ENCODE results near the gene CHRNB1. TPM values are rescaled to one million over a fixed set of nuclear protein-coding genes. Genes with fewer than 3 reads are reported as not detected.

The CHRNB1 gene
- polyA plus RNA-seq, 1 donor (not counting 4 experiments of a cell fraction or from before 2014, with no cell fraction given), result 22.0 TPM

GRCh38 chr17:7503521-7503920, 58.7 kb downstream of the CHRNB1 start:
- Histone ChIP-seq H3K27ac (ENCODE audit: control insufficient read depth, insufficient read depth, low read length) (no peak overlapping the region), H3K27me3 (ENCODE audit: control insufficient read depth, extremely low read depth, insufficient read depth, low read length) (no peaks in the 10 kb centered on the region), H3K4me3 (ENCODE audit: control insufficient read depth in 2 of 3, extremely low read depth in 1 of 3, insufficient read depth in 2 of 3, low read depth in 1 of 3, low read length in 3 of 3) (no peak overlapping the region), H3K79me2 (ENCODE audit: control insufficient read depth, insufficient read depth, low read length) (no peaks in the 10 kb centered on the region), H3K9me1 (ENCODE audit: control insufficient read depth, extremely low read depth, insufficient read depth, low read length) (no peaks in the 10 kb centered on the region), H4K20me1 (ENCODE audit: control insufficient read depth, extremely low read depth, insufficient read depth, low read length) (no peaks in the 10 kb centered on the region), H3K9ac (ENCODE audit: control insufficient read depth, extremely low read depth, insufficient read depth, low read length) (no peak overlapping the region), H3K4me1 (ENCODE audit: control insufficient read depth, extremely low read depth, insufficient read depth, low read length) (no peaks in the 10 kb centered on the region), H3K36me3 (ENCODE audit: control insufficient read depth in 2 of 2, extremely low read depth in 1 of 2, insufficient read depth in 2 of 2, low read length in 2 of 2) (peaks cover 55 to 58% of the 10 kb centered on the region in 2 experiments), H2AFZ (ENCODE audit: control insufficient read depth, low read length) (no peak overlapping the region), H3K4me2 (ENCODE audit: control insufficient read depth, extremely low read depth, insufficient read depth, low read depth, low read length) (no peak overlapping the region), H3K9me3 (ENCODE audit: control insufficient read depth, low read depth, low read length) (no peaks in the 10 kb centered on the region)
- DNase-seq (ENCODE audit: low read depth, low spot score) (no peak), FAIRE-seq (no peak)
- dilution Hi-C loops (cut with MboI; ENCODE audit: extremely low pct_ligation_motif_present, low sequenced_read_pairs), result no loop called here
- TF ChIP-seq EZH2 (IDR thresholded peaks at IDR 0.05; ENCODE audit: low read length) (no peak), CTCF (optimal IDR thresholded peaks at IDR 0.05 in 1 of 3, IDR thresholded peaks at IDR 0.05 in 1 of 3, conservative IDR thresholded peaks at IDR 0.05 in 1 of 3; ENCODE audit: extremely low read depth in 1 of 3, insufficient read depth in 2 of 3, low read length in 3 of 3) (no peak)

Other genes with a start within 250 kb of the CHRNB1 start
- 4.5 to 7.2 TPM (median 5.5 TPM) in 3 replicates for gene DLG4, start 225.2 kb upstream of the CHRNB1 start, polyA plus RNA-seq
- 300 to 633 TPM (median 301 TPM) in 3 replicates for gene ACADVL, start 225.1 kb upstream of the CHRNB1 start, polyA plus RNA-seq
- gene DVL2, start 210.5 kb upstream of the CHRNB1 start, polyA plus RNA-seq, result 3.7 to 6.3 TPM (median 4.7 TPM) in 3 replicates
- 52.8 to 61.6 TPM (median 55.3 TPM) in 3 replicates for gene PHF23, start 205.6 kb upstream of the CHRNB1 start, polyA plus RNA-seq
- 271 to 416 TPM (median 391 TPM) in 3 replicates for gene GABARAP, start 202.6 kb upstream of the CHRNB1 start, polyA plus RNA-seq
- gene CTDNEP1, start 193.3 kb upstream of the CHRNB1 start, polyA plus RNA-seq, result 60.8 to 143 TPM (median 66.2 TPM) in 3 replicates
- 19.4 to 24.9 TPM (median 21.4 TPM) in 3 replicates for gene ELP5, start 192.8 kb upstream of the CHRNB1 start, polyA plus RNA-seq
- gene CLDN7, start 182.6 kb upstream of the CHRNB1 start, polyA plus RNA-seq, result 6.3 to 9.0 TPM (median 6.8 TPM) in 3 replicates
- 0.05 TPM in 1 of 3 replicates, not detected in the others for gene SLC2A4, start 163.3 kb upstream of the CHRNB1 start, polyA plus RNA-seq
- 0.01 to 0.05 TPM (median 0.05 TPM) in 3 replicates for gene YBX2, start 150.4 kb upstream of the CHRNB1 start, polyA plus RNA-seq
- 769 to 1,493 TPM (median 948 TPM) in 3 replicates for gene EIF5A, start 137.4 kb upstream of the CHRNB1 start, polyA plus RNA-seq
- 20.7 to 54.1 TPM (median 24.7 TPM) in 3 replicates for gene GPS2, start 129.7 kb upstream of the CHRNB1 start, polyA plus RNA-seq
- gene NEURL4, start 115.7 kb upstream of the CHRNB1 start, polyA plus RNA-seq, result 11.3 to 18.9 TPM (median 13.5 TPM) in 3 replicates
- 0.33 to 3.1 TPM (median 1.7 TPM) in 3 replicates for gene ACAP1, start 108.5 kb upstream of the CHRNB1 start, polyA plus RNA-seq
- gene KCTD11, start 92.9 kb upstream of the CHRNB1 start, polyA plus RNA-seq, result 17.5 to 33.7 TPM (median 18.5 TPM) in 3 replicates
- not detected in 3 replicates for gene TMEM95, start 89.9 kb upstream of the CHRNB1 start, polyA plus RNA-seq
- 10.6 to 15.8 TPM (median 12.1 TPM) in 3 replicates for gene TNK1, start 64.0 kb upstream of the CHRNB1 start, polyA plus RNA-seq
- 30.5 to 82.8 TPM (median 36.9 TPM) in 3 replicates for gene PLSCR3, start 50.5 kb upstream of the CHRNB1 start, polyA plus RNA-seq
- 68.1 to 131 TPM (median 90.1 TPM) in 3 replicates for gene TMEM256, start 41.0 kb upstream of the CHRNB1 start, polyA plus RNA-seq
- 2.5 to 4.9 TPM (median 4.8 TPM) in 3 replicates for gene NLGN2, start 37.2 kb upstream of the CHRNB1 start, polyA plus RNA-seq
- gene SPEM1, start 24.7 kb upstream of the CHRNB1 start, polyA plus RNA-seq, result not detected in 3 replicates
- not detected in 3 replicates for gene SPEM2, start 19.4 kb upstream of the CHRNB1 start, polyA plus RNA-seq
- not detected in 3 replicates for gene SPEM3, start 16.2 kb upstream of the CHRNB1 start, polyA plus RNA-seq
- gene TMEM102, start 9.6 kb upstream of the CHRNB1 start, polyA plus RNA-seq, result 6.8 to 10.0 TPM (median 9.1 TPM) in 3 replicates
- 27.4 to 46.9 TPM (median 30.4 TPM) in 3 replicates for gene FGF11, start 5.5 kb upstream of the CHRNB1 start, polyA plus RNA-seq
- 20.9 to 23.9 TPM (median 21.8 TPM) in 3 replicates for gene ZBTB4, start 34.6 kb downstream of the CHRNB1 start, polyA plus RNA-seq
- not detected in 3 replicates for gene SLC35G6, start 36.4 kb downstream of the CHRNB1 start, polyA plus RNA-seq
- gene POLR2A, start 39.3 kb downstream of the CHRNB1 start, polyA plus RNA-seq, result 8.3 to 24.3 TPM (median 17.5 TPM) in 3 replicates
- 0.39 to 1.5 TPM (median 1.0 TPM) in 3 replicates for gene TNFSF12, start 104.0 kb downstream of the CHRNB1 start, polyA plus RNA-seq
- 2.4 to 5.7 TPM (median 3.9 TPM) in 3 replicates for gene TNFSF13, start 113.7 kb downstream of the CHRNB1 start, polyA plus RNA-seq
- gene SENP3, start 116.9 kb downstream of the CHRNB1 start, polyA plus RNA-seq, result 98.9 to 110 TPM (median 99.1 TPM) in 3 replicates
- 12.2 to 26.6 TPM (median 14.0 TPM) in 3 replicates for gene CD68, start 134.6 kb downstream of the CHRNB1 start, polyA plus RNA-seq
- gene MPDU1, start 138.8 kb downstream of the CHRNB1 start, polyA plus RNA-seq, result 57.8 to 71.5 TPM (median 63.0 TPM) in 3 replicates
- 85.7 to 111 TPM (median 86.2 TPM) in 3 replicates for gene SOX15, start 145.0 kb downstream of the CHRNB1 start, polyA plus RNA-seq
- 30.6 to 44.3 TPM (median 32.2 TPM) in 3 replicates for gene FXR2, start 169.8 kb downstream of the CHRNB1 start, polyA plus RNA-seq
- 23.5 to 26.9 TPM (median 25.8 TPM) in 3 replicates for gene SAT2, start 182.8 kb downstream of the CHRNB1 start, polyA plus RNA-seq
- gene SHBG, start 185.1 kb downstream of the CHRNB1 start, polyA plus RNA-seq, result 0.14 to 0.44 TPM (median 0.23 TPM) in 3 replicates
- gene ATP1B2, start 205.9 kb downstream of the CHRNB1 start, polyA plus RNA-seq, result not detected in 3 replicates
- 14.3 to 60.6 TPM (median 22.0 TPM) in 3 replicates for gene TP53, start 242.4 kb downstream of the CHRNB1 start, polyA plus RNA-seq
- 7.7 to 10.6 TPM (median 8.2 TPM) in 3 replicates for gene WRAP53, start 243.4 kb downstream of the CHRNB1 start, polyA plus RNA-seq